Heart left ventricle (tissue), 13 donors: ENCODE measurements around the gene HGF.

Experiments
- POLR2A ChIP-seq, 2 donors: fragments of 450-650 bp; IDR thresholded peaks; one replicate each; pipeline ENCODE4 v1.6.1; 2017; ENCODE audit warnings: antibody characterized with exemption in 2 of 2, mild to moderate bottlenecking in 2 of 2, moderate library complexity in 2 of 2
- TF ChIP-seq, protein P1 (sequence below), 12 donors: fragments of 200-600 bp; sonication (generic) in 4 of 12; IDR thresholded peaks; one replicate each; pipeline versions ENCODE4 v1.5.0 to v1.8.0; 2018 to 2022; ENCODE audit warnings: antibody characterized with exemption in 12 of 12, mild to moderate bottlenecking in 5 of 12
- donor health status: ischemic (EF 13 %, LVEDD 7.1; RV severe dilation, severe dysfunction).
- donor health status: DM: no; HTN: yes; CAD: no.
- donor health status: DM: no; HTN: no; CAD: no.
- donor health status: ischemic (EF 25% LVEDD 6.9; RV normal size, moderate dysfunction).
- donor health status: ischemic (EF 25% LVEDD 5.7; RV mildly dilated, moderate dysfunction).
- donor health status: ischemic (EF 35%, LVEDD 5.7; RV mildly dilated, moderate dysfunction).
- donor health status: nonischemic (EF 11% LVEDD 7.7; RV severe dilation, severe dysfunction).
- donor health status: DM: yes; HTN: yes; CAD: no.
- donor health status: PGD.
- donor health status: ischemic (EF 29% LVEDD 5.4; RV normal size, mild dysfunction).
- donor health status: nonischemic (EF 23%, LVEDD 6.1; RV moderate dilation, normal function).

DNA sequence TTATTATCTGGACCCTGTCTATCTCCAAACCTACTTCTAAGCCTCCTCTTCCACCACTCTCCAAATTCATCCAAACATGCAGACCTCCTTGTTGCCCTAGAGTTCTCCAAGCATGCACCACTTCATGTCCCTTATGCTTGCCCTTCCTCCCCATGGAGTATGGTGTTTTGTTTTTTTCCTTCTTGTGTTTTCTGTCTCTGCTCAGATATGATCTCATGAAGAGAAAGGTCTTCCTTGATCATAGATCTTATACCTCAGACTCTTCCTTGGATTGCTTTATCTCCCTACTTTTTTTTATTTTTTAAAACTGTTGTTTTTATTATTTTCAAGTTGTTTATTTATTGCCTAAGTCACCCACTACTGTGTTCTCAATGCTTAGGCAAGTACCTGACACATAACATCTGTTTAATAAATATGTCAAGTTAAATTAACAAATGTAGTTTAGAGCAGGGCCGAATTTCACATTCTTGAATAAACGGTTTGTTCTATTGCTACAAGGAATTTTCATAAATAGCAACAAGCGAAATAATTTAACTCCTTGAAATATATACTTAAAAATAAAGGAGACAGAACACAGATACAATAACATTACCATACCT is 84.5 kb downstream of the HGF start:
- TF ChIP-seq, protein P1, sequence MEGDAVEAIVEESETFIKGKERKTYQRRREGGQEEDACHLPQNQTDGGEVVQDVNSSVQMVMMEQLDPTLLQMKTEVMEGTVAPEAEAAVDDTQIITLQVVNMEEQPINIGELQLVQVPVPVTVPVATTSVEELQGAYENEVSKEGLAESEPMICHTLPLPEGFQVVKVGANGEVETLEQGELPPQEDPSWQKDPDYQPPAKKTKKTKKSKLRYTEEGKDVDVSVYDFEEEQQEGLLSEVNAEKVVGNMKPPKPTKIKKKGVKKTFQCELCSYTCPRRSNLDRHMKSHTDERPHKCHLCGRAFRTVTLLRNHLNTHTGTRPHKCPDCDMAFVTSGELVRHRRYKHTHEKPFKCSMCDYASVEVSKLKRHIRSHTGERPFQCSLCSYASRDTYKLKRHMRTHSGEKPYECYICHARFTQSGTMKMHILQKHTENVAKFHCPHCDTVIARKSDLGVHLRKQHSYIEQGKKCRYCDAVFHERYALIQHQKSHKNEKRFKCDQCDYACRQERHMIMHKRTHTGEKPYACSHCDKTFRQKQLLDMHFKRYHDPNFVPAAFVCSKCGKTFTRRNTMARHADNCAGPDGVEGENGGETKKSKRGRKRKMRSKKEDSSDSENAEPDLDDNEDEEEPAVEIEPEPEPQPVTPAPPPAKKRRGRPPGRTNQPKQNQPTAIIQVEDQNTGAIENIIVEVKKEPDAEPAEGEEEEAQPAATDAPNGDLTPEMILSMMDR (IDR thresholded peaks at IDR 0.05): no peak
- no peak for TF ChIP-seq POLR2A (IDR thresholded peaks at IDR 0.05)
